Uterus (tissue), 4 donors: ENCODE measurements around the gene SRRM1. TPM values are rescaled to one million over a fixed set of nuclear protein-coding genes. Genes with fewer than 3 reads are reported as not detected.
"Not testable (repeated sequence)": the region's sequence is repeated elsewhere in the genome, so short reads cannot be mapped to it uniquely, and the experiment has no call there.

Experiments
- DNase-seq, 2 donors: peaks; one replicate each; pipeline ENCODE4 v3.0.0-alpha.2; 2019 to 2020
- H3K27ac ChIP-seq, 2 donors: fragments of 200-600 bp; sonication (generic); 1 replicate in 1 of 2; 2 replicates in 1 of 2; pipeline ENCODE4 v1.5.1; 2016 to 2018
- H3K27me3 ChIP-seq, 2 donors: fragments of 200-600 bp; sonication (generic); one replicate each; pipeline ENCODE4 v1.5.1; 2018 to 2019; ENCODE audit warnings: control low read depth in 1 of 2
- H3K36me3 ChIP-seq, 2 donors: fragments of 200-600 bp; sonication (generic); one replicate each; pipeline ENCODE4 v1.5.1; 2019; ENCODE audit warnings: control low read depth in 1 of 2
- H3K4me1 ChIP-seq, 2 donors: fragments of 200-600 bp; sonication (generic); one replicate each; pipeline ENCODE4 v1.5.1; 2018 to 2019; ENCODE audit warnings: control low read depth in 1 of 2
- H3K4me3 ChIP-seq, 2 donors: fragments of 200-600 bp; sonication (generic); 1 replicate in 1 of 2; 2 replicates in 1 of 2; pipeline ENCODE4 v1.5.1; 2018 to 2019; ENCODE audit warnings: mild to moderate bottlenecking in 1 of 2
- H3K9me3 ChIP-seq, 2 donors: fragments of 200-600 bp; sonication (generic); one replicate each; pipeline ENCODE4 v1.5.1; 2019; ENCODE audit warnings: control low read depth in 1 of 2
- CTCF ChIP-seq, 4 experiments: fragments of 200-600 bp in 2 of 4; fragments of 450-650 bp in 2 of 4; sonication (generic) in 2 of 4; IDR thresholded peaks; one replicate each; pipeline ENCODE4 v1.5.1; 2016 to 2019; ENCODE audit warnings: antibody characterized with exemption in 4 of 4, mild to moderate bottlenecking in 2 of 4, moderate library complexity in 1 of 4
- POLR2A ChIP-seq, 2 donors: fragments of 450-650 bp; IDR thresholded peaks; one replicate each; pipeline ENCODE4 v1.6.1; 2016; ENCODE audit warnings: antibody characterized with exemption in 2 of 2, mild to moderate bottlenecking in 1 of 2, moderate library complexity in 1 of 2
- intact Hi-C: fragments of 100-400 bp; cut with DNase I; formaldehyde crosslinking; loops from one replicate; pipeline ENCODE4 v1.15.1; 2023; ENCODE audit warnings: low total_unique reads
- total RNA-seq, 4 donors: library from RNA; depleted of rRNA in 3 of 4; stranded (reverse); fragments of >200 nt in 3 of 4; gene quantifications; one replicate each; pipeline versions ENCODE4 v1.1.0 to v1.2.4, GENCODE V29; 2014 to 2023
- donor health status: DM: yes; HTN: yes; CAD: no.

Gene SRRM1
- total RNA-seq, 4 donors from 2014 or later = 92.6 to 177 (median 129) TPM

- intact Hi-C loops = no loop called here
- DNase-seq = no peak
- Histone ChIP-seq H3K27ac (no peak overlapping the region), H3K4me1 (no peaks in the 10 kb centered on the region), H3K36me3 (no peaks in the 10 kb centered on the region), H3K9me3 (no peaks in the 10 kb centered on the region), H3K27me3 (no peaks in the 10 kb centered on the region), H3K4me3 (no peak overlapping the region)
- TF ChIP-seq CTCF (IDR thresholded peaks at IDR 0.05) = no peak
- TF ChIP-seq POLR2A (IDR thresholded peaks at IDR 0.05) = no peak
Measured at GRCh38 chr1:24666794-24667193, 23.7 kb downstream of the SRRM1 start.

DNA sequence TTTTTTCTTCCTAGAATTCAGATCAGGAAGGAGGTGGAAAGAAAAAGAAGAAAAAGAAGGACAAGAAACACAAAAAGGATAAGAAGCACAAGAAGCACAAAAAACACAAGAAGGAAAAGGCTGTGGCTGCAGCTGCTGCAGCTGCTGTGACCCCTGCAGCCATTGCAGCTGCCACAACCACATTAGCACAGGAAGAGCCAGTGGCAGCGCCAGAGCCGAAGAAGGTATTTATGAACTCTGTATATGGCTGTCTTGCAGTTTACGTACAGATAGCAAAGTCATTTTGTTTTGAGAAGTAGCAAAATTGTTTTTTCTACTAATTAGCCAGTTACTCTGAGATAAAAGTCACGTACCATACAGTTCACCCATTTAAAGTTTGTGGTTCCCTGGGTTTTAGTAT, 28.3 kb downstream of the SRRM1 start:
- H3K4me1 ChIP-seq, DNase-seq, intact Hi-C loops, H3K36me3 ChIP-seq, H3K4me3 ChIP-seq, H3K9me3 ChIP-seq, H3K27ac ChIP-seq, H3K27me3 ChIP-seq: not testable (repeated sequence)

- intact Hi-C loops, H3K36me3 ChIP-seq, H3K4me1 ChIP-seq, H3K27ac ChIP-seq, H3K9me3 ChIP-seq, H3K4me3 ChIP-seq, H3K27me3 ChIP-seq, DNase-seq: not testable (repeated sequence)
Measured at GRCh38 chr1:24672686-24673085, 29.6 kb downstream of the SRRM1 start.

- Histone ChIP-seq H3K4me3 (no peak overlapping the region), H3K27ac (no peak overlapping the region), H3K9me3 (no peaks in the 10 kb centered on the region), H3K36me3 (no peaks in the 10 kb centered on the region), H3K27me3 (no peaks in the 10 kb centered on the region), H3K4me1 (no peaks in the 10 kb centered on the region)
- intact Hi-C loops = no loop called here
- TF ChIP-seq CTCF (IDR thresholded peaks at IDR 0.05) (no peak), POLR2A (IDR thresholded peaks at IDR 0.05) (no peak)
- DNase-seq = no peak
Measured at GRCh38 chr1:24673341-24673740, 30.2 kb downstream of the SRRM1 start.

DNA sequence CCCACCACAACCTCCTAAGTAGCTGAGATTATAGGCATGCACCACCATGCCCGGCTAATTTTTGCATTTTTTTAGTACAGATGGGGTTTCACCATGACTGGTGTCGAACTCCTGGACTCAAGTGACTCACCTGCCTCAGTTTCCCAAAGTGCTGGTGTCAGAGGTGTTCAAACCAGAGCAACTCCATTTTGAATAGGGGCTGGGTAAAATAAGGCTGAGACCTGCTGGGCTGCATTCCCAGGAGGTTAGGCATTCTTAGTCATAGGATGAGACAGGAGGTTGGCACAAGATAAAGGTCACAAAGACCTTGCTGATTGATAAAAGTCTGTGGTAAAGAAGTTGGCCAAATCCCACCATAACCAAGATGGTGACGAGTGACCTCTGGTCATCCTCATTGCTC, 35.3 kb downstream of the SRRM1 start:
- intact Hi-C loops, H3K9me3 ChIP-seq, H3K27ac ChIP-seq, H3K4me1 ChIP-seq, DNase-seq, H3K27me3 ChIP-seq, H3K4me3 ChIP-seq, H3K36me3 ChIP-seq: not testable (repeated sequence)

GRCh38 chr1:24679725-24680124, 36.6 kb downstream of the SRRM1 start:
- Histone ChIP-seq H3K4me1 (no peaks in the 10 kb centered on the region), H3K9me3 (no peaks in the 10 kb centered on the region), H3K4me3 (no peak overlapping the region), H3K36me3 (no peaks in the 10 kb centered on the region), H3K27ac (no peak overlapping the region), H3K27me3 (no peaks in the 10 kb centered on the region)
- DNase-seq = no peak
- no peak for TF ChIP-seq CTCF (IDR thresholded peaks at IDR 0.05)
- no peak for TF ChIP-seq POLR2A (IDR thresholded peaks at IDR 0.05)
- intact Hi-C loops = no loop called here

- peak overlapping the region in 1 of 2 donors; percentile 30 for H3K27ac ChIP-seq
- H3K4me3 ChIP-seq = no peak overlapping the region
- intact Hi-C loops = no loop called here
- H3K4me1 ChIP-seq = no peaks in the 10 kb centered on the region
- DNase-seq = peak in 1 of 2 donors; percentile 34
- TF ChIP-seq POLR2A (IDR thresholded peaks at IDR 0.05) (no peak), CTCF (IDR thresholded peaks at IDR 0.05) (no peak)
- H3K36me3 ChIP-seq = no peaks in the 10 kb centered on the region
- H3K27me3 ChIP-seq = no peaks in the 10 kb centered on the region
- no peaks in the 10 kb centered on the region for H3K9me3 ChIP-seq
Measured at GRCh38 chr1:24683713-24684162, 40.6 kb downstream of the SRRM1 start.
